GM12878 (cell line): ENCODE data around the gene KRT73. TPM values are rescaled to one million over a fixed set of nuclear protein-coding genes. Genes with fewer than 3 reads are reported as not detected.

Source experiments
- ATAC-seq: fragments of 200-7000 bp; cut with Tn5 transposase; 3 replicates; pipeline ENCODE4 v1.9.1; 2020; ENCODE audit warnings: mild to moderate bottlenecking, moderate library complexity
- BruUV-seq: library from RNA; stranded (reverse); fragments of 400-500 nt; replicated peaks from 2 replicates; lab custom pipeline; 2021; lab: Mats Ljungman, UMichigan
- CTCF ChIA-PET: fragments of 300-600 bp; sonication (Branson Sonifier 250); formaldehyde crosslinking; extraction: SDS; loops from one replicate; lab custom pipeline; 2021; ENCODE audit warnings: inconsistent platforms; lab: Yijun Ruan, JAX
- POLR2A ChIA-PET: fragments of 350-600 bp; formaldehyde crosslinking; extraction: SDS; loops from one replicate; lab custom pipeline; 2021; ENCODE audit warnings: inconsistent platforms; lab: Charles Lee
- RAD21 ChIA-PET: fragments of 300-600 bp; sonication (Branson Sonifier 250); formaldehyde crosslinking; loops from one replicate; lab custom pipeline; 2023; ENCODE audit warnings: antibody characterized with exemption; ENCODE audit not compliant: unreplicated experiment; lab: Charles Lee
- SMC1A ChIA-PET: fragments of 300-600 bp; sonication (Branson Sonifier 250); formaldehyde crosslinking; loops from one replicate; lab custom pipeline; 2023; ENCODE audit not compliant: unreplicated experiment, uncharacterized antibody; lab: Charles Lee
- DNase-seq: peaks from one replicate; pipeline ENCODE4 v3.0.0-alpha.2; 2011; ENCODE audit warnings: low read depth, low spot score
- FAIRE-seq: peaks from 3 replicates; lab custom pipeline; 2011; peaks lifted over from hg19 to GRCh38; lab: Jason Lieb, UNC
- H2AFZ ChIP-seq: 2 replicates; pipeline ENCODE4 v1.6.0; 2011; ENCODE audit warnings: low read depth, low read length, control low read depth; ENCODE audit not compliant: control insufficient read depth
- H3K27ac ChIP-seq: 2 replicates; pipeline ENCODE4 v1.5.1; 2011; ENCODE audit warnings: control low read depth; ENCODE audit not compliant: control insufficient read depth, insufficient read depth
- H3K27me3 ChIP-seq, 2 experiments: replicated peaks in 1 of 2; 2 replicates each; pipeline versions ENCODE4 v1.6.0 to v1.6.1; 2011; ENCODE audit warnings: low read length in 1 of 2; ENCODE audit not compliant: control insufficient read depth in 2 of 2, insufficient read depth in 2 of 2
- H3K36me3 ChIP-seq, 2 experiments: 2 replicates each; pipeline ENCODE4 v1.5.1; 2011; ENCODE audit warnings: low read length in 1 of 2; ENCODE audit not compliant: control insufficient read depth in 2 of 2, insufficient read depth in 2 of 2
- H3K4me1 ChIP-seq: 2 replicates; pipeline ENCODE4 v1.6.1; 2011; ENCODE audit warnings: mild to moderate bottlenecking, low read length, moderate library complexity, mixed read lengths; ENCODE audit not compliant: control insufficient read depth, insufficient read depth
- H3K4me2 ChIP-seq: 2 replicates; pipeline ENCODE4 v1.6.0; 2011; ENCODE audit warnings: control low read depth; ENCODE audit not compliant: control insufficient read depth, insufficient read depth
- H3K4me3 ChIP-seq: fragments of 200-600 bp; sonication (generic); 2 replicates; pipeline ENCODE4 v1.5.1; 2016
- H3K79me2 ChIP-seq: 2 replicates; pipeline ENCODE4 v1.6.0; 2011; ENCODE audit warnings: low read length; ENCODE audit not compliant: control insufficient read depth, insufficient read depth
- H3K9ac ChIP-seq: 2 replicates; pipeline ENCODE4 v1.8.0; 2011; ENCODE audit warnings: low read length, control low read depth, mixed read lengths; ENCODE audit not compliant: control insufficient read depth, insufficient read depth
- H3K9me3 ChIP-seq: replicated peaks from 3 replicates; pipeline ENCODE4 v1.5.1; 2011; ENCODE audit warnings: mild to moderate bottlenecking, low read length; ENCODE audit not compliant: control insufficient read depth, insufficient read depth
- H4K20me1 ChIP-seq: 2 replicates; pipeline ENCODE4 v1.6.0; 2011; ENCODE audit not compliant: control insufficient read depth, insufficient read depth
- EGR1 ChIP-seq, 2 experiments: IDR thresholded peaks; 1 replicate in 1 of 2; 2 replicates in 1 of 2; pipeline ENCODE4 v1.6.1; 2011 to 2012; ENCODE audit warnings: low read depth in 2 of 2, low read length in 2 of 2, borderline replicate concordance in 1 of 2, mild to moderate bottlenecking in 1 of 2, moderate library complexity in 1 of 2
- FOS ChIP-seq: IDR thresholded peaks from 3 replicates; pipeline ENCODE4 v1.6.1; 2011; ENCODE audit warnings: borderline replicate concordance; ENCODE audit not compliant: insufficient read length; ENCODE audit errors: extremely low read depth
- IKZF1 ChIP-seq: fragments of 450-650 bp; conservative IDR thresholded peaks from 2 replicates; pipeline ENCODE4 v1.6.1; 2017; ENCODE audit warnings: antibody characterized with exemption, mild to moderate bottlenecking
- KAT2A ChIP-seq: conservative IDR thresholded peaks from 2 replicates; pipeline ENCODE4 v1.6.1; 2011; ENCODE audit warnings: low read depth, low read length; ENCODE audit not compliant: control insufficient read depth
- NFXL1 ChIP-seq: fragments of 450-650 bp; IDR thresholded peaks from 2 replicates; pipeline ENCODE4 v1.6.1; 2017; ENCODE audit warnings: antibody characterized with exemption, mild to moderate bottlenecking, borderline replicate concordance
- NFYB ChIP-seq: IDR thresholded peaks from 2 replicates; pipeline ENCODE4 v1.6.1; 2011; ENCODE audit warnings: low read depth, mild to moderate bottlenecking, low read length, improper control_type of control experiment, moderate library complexity; ENCODE audit not compliant: insufficient read depth
- SREBF2 ChIP-seq: IDR thresholded peaks from 2 replicates; pipeline ENCODE4 v1.6.1; 2012; ENCODE audit warnings: mild to moderate bottlenecking, low read length
- SUZ12 ChIP-seq: fragments of 200-600 bp; sonication (generic); IDR thresholded peaks from one replicate; pipeline ENCODE4 v1.6.1; 2018; ENCODE audit warnings: antibody characterized with exemption, mild to moderate bottlenecking; ENCODE audit not compliant: unreplicated experiment
- TCF12 ChIP-seq: IDR thresholded peaks from 2 replicates; pipeline ENCODE4 v1.6.1; 2011; ENCODE audit warnings: low read depth, mild to moderate bottlenecking, low read length
- YBX1 ChIP-seq: fragments of 450-650 bp; IDR thresholded peaks from 2 replicates; pipeline ENCODE4 v1.6.1; 2016; ENCODE audit warnings: antibody characterized with exemption
- ZNF384 ChIP-seq: IDR thresholded peaks from 2 replicates; pipeline ENCODE4 v1.6.1; 2012; ENCODE audit warnings: low read depth, mild to moderate bottlenecking, low read length, improper control_type of control experiment, borderline replicate concordance
- WGBS: methylation state at CpG from one replicate; pipeline ENCODE4 v1.1.6; 2016; ENCODE audit warnings: low lambda C conversion rate; ENCODE audit not compliant: insufficient replicate concordance, insufficient coverage; ENCODE audit errors: missing lambda C conversion rate; 5-methylcytosine and 5-hydroxymethylcytosine counted together
- in situ Hi-C: fragments of 300-500 bp; cut with MboI; formaldehyde crosslinking; loops from 9 replicates; pipeline ENCODE4 v1.14.3; 2018; ENCODE audit warnings: mixed read lengths
- intact Hi-C: fragments of 100-400 bp; cut with micrococcal nuclease; formaldehyde crosslinking; loops from one replicate; pipeline ENCODE4 v1.14.2; 2022; ENCODE audit not compliant: unreplicated experiment
- polyA plus RNA-seq, 11 experiments: library from polyadenylated mRNA; depleted of rRNA in 4 of 11; unstranded in 6 of 11; stranded (reverse) in 5 of 11; fragments of >200 nt; fragmentation: Nextera tagmentation in 4 of 11; fragmentation: Illumina TruSeq in 1 of 11; extraction: Ambion mirVana in 4 of 11; extraction: Trizol in 1 of 11; gene quantifications; 1 replicate in 1 of 11; 2 replicates in 10 of 11; pipeline versions ENCODE4 v1.2.1 to v1.2.3, GENCODE V29; 2011 to 2016; ENCODE audit warnings: inconsistent platforms in 2 of 11, missing spikeins in 2 of 11, low read depth in 1 of 11
- total RNA-seq, 4 experiments: library from RNA; depleted of rRNA in 3 of 4; stranded (reverse); fragments of >200 nt in 3 of 4; fragmentation: Illumina TruSeq in 1 of 4; extraction: Trizol in 1 of 4; gene quantifications; 2 replicates each; pipeline versions ENCODE4 v1.2.1 to v1.2.3, GENCODE V29; 2013 to 2021
- TF ChIP-seq, protein P1 (sequence below): fragments of 450-650 bp; IDR thresholded peaks from 2 replicates; pipeline ENCODE4 v1.6.1; 2017; ENCODE audit warnings: borderline replicate concordance
- TF ChIP-seq, protein P2 (sequence below): fragments of 450-650 bp; IDR thresholded peaks from 2 replicates; pipeline ENCODE4 v1.6.1; 2018; ENCODE audit warnings: borderline replicate concordance, mild to moderate bottlenecking; ENCODE audit not compliant: partially characterized antibody
- TF ChIP-seq, protein P3 (sequence below): IDR thresholded peaks from 2 replicates; pipeline ENCODE4 v1.6.1; 2012; ENCODE audit warnings: low read depth, low read length, improper control_type of control experiment
- TF ChIP-seq, protein P4 (sequence below): fragments of 450-650 bp; formaldehyde crosslinking; IDR thresholded peaks from 2 replicates; pipeline ENCODE4 v1.4.0; 2020; ENCODE audit warnings: mild to moderate bottlenecking, moderate library complexity

KRT73 gene
- total and polyA plus RNA-seq, 10 of the 15 experiments (the other 5 are each of a cell fraction or from before 2014, with no cell fraction given): not detected

DNA sequence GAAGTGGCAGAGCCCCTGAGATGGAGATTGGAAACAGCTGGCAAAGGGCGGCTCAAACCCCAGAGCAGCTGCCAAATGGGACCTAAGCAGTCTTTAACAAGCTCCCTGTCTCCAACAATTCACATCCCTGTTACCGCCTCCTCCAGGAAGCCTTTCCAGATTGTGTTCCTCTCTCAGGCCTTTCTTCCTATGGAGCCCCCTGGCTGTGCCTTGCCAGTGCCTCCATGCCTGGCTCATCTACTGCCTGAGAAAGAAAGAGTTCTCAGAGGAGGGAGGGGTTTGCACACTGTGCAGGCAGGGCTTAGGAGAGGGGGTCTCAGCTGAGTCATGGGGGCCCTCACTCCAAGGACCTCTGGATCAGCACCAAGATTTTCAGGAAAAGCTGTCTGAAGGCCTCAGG lies 35.9 kb downstream of the KRT73 start:
- no peak overlapping the region for H2AFZ ChIP-seq
- in situ Hi-C loops: loop anchor here (10.0 kb wide), 1 partner anchor 282 kb away; no protein-coding TSS in a partner anchor
- no peaks in the 10 kb centered on the region for H3K79me2 ChIP-seq
- no peaks in the 10 kb centered on the region for H3K36me3 ChIP-seq
- ChIA-PET RAD21 (no interaction called here), CTCF (interaction anchor here (0.6 to 5.3 kb wide), 5 partner anchors 15 to 297 kb away, joined by 3 to 36 read pairs (median 5); no protein-coding TSS in a partner anchor), POLR2A (no interaction called here), SMC1A (no interaction called here)
- no peak for ATAC-seq
- no peaks in the 10 kb centered on the region for H3K9me3 ChIP-seq
- H4K20me1 ChIP-seq: no peaks in the 10 kb centered on the region
- 50% methylated on average over 2 of the region's 2 CpGs for WGBS
- intact Hi-C loops: loop anchor here (2.0 kb wide), 2 partner anchors 288 to 398 kb away; no protein-coding TSS in a partner anchor
- TF ChIP-seq ZNF384 (no peak), FOS (no peak), NFXL1 (no peak), KAT2A (no peak), EGR1 (IDR thresholded peaks at IDR 0.05; ENCODE audit: borderline replicate concordance in 1 of 2, low read depth in 2 of 2, low read length in 2 of 2) (no peak), IKZF1 (no peak), TCF12 (no peak), YBX1 (no peak), SREBF2 (no peak), SUZ12 (no peak), NFYB (no peak)
- TF ChIP-seq, protein P1, sequence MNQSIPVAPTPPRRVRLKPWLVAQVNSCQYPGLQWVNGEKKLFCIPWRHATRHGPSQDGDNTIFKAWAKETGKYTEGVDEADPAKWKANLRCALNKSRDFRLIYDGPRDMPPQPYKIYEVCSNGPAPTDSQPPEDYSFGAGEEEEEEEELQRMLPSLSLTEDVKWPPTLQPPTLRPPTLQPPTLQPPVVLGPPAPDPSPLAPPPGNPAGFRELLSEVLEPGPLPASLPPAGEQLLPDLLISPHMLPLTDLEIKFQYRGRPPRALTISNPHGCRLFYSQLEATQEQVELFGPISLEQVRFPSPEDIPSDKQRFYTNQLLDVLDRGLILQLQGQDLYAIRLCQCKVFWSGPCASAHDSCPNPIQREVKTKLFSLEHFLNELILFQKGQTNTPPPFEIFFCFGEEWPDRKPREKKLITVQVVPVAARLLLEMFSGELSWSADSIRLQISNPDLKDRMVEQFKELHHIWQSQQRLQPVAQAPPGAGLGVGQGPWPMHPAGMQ: no peak
- TF ChIP-seq, protein P2, sequence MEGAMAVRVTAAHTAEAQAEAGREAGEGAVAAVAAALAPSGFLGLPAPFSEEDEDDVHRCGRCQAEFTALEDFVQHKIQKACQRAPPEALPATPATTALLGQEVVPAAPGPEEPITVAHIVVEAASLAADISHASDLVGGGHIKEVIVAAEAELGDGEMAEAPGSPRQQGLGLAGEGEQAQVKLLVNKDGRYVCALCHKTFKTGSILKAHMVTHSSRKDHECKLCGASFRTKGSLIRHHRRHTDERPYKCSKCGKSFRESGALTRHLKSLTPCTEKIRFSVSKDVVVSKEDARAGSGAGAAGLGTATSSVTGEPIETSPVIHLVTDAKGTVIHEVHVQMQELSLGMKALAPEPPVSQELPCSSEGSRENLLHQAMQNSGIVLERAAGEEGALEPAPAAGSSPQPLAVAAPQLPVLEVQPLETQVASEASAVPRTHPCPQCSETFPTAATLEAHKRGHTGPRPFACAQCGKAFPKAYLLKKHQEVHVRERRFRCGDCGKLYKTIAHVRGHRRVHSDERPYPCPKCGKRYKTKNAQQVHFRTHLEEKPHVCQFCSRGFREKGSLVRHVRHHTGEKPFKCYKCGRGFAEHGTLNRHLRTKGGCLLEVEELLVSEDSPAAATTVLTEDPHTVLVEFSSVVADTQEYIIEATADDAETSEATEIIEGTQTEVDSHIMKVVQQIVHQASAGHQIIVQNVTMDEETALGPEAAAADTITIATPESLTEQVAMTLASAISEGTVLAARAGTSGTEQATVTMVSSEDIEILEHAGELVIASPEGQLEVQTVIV: no peak
- TF ChIP-seq, protein P3, sequence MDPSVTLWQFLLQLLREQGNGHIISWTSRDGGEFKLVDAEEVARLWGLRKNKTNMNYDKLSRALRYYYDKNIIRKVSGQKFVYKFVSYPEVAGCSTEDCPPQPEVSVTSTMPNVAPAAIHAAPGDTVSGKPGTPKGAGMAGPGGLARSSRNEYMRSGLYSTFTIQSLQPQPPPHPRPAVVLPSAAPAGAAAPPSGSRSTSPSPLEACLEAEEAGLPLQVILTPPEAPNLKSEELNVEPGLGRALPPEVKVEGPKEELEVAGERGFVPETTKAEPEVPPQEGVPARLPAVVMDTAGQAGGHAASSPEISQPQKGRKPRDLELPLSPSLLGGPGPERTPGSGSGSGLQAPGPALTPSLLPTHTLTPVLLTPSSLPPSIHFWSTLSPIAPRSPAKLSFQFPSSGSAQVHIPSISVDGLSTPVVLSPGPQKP: no peak
- TF ChIP-seq, protein P4, sequence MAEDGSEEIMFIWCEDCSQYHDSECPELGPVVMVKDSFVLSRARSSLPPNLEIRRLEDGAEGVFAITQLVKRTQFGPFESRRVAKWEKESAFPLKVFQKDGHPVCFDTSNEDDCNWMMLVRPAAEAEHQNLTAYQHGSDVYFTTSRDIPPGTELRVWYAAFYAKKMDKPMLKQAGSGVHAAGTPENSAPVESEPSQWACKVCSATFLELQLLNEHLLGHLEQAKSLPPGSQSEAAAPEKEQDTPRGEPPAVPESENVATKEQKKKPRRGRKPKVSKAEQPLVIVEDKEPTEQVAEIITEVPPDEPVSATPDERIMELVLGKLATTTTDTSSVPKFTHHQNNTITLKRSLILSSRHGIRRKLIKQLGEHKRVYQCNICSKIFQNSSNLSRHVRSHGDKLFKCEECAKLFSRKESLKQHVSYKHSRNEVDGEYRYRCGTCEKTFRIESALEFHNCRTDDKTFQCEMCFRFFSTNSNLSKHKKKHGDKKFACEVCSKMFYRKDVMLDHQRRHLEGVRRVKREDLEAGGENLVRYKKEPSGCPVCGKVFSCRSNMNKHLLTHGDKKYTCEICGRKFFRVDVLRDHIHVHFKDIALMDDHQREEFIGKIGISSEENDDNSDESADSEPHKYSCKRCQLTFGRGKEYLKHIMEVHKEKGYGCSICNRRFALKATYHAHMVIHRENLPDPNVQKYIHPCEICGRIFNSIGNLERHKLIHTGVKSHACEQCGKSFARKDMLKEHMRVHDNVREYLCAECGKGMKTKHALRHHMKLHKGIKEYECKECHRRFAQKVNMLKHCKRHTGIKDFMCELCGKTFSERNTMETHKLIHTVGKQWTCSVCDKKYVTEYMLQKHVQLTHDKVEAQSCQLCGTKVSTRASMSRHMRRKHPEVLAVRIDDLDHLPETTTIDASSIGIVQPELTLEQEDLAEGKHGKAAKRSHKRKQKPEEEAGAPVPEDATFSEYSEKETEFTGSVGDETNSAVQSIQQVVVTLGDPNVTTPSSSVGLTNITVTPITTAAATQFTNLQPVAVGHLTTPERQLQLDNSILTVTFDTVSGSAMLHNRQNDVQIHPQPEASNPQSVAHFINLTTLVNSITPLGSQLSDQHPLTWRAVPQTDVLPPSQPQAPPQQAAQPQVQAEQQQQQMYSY: no peak
- H3K4me3 ChIP-seq: no peak overlapping the region
- BruUV-seq: no TSS peak
- no peak overlapping the region for H3K4me2 ChIP-seq
- H3K9ac ChIP-seq: no peak overlapping the region
- H3K4me1 ChIP-seq: no peaks in the 10 kb centered on the region
- H3K27me3 ChIP-seq: peaks cover 1 to 5% of the 10 kb centered on the region in 2 experiments; a peak in 3 of 4 replicates
- H3K27ac ChIP-seq: no peak overlapping the region
- no peak for FAIRE-seq
- no peak for DNase-seq
